ENCODE results near the gene SOBP. TPM values are rescaled to one million over a fixed set of nuclear protein-coding genes. Genes with fewer than 3 reads are reported as not detected.

SOBP gene
- 10 to 100 TPM in 1 of 5 donors, 1 to 10 TPM in 3, under 1 TPM in 1; 0.58 to 16.9 (median 7.1) TPM for total RNA-seq
- 1 to 10 TPM; 2.4 to 3.7 (median 3.1) TPM for polyA plus RNA-seq
- long read RNA-seq, donor 1, result 0 reads
- long read RNA-seq, donor 2, result 0 reads
- long read RNA-seq, donor 3, result 0 reads
- long read RNA-seq, donor 4, result 0 reads
- long read RNA-seq, donor 5, result 0 reads
- long read RNA-seq, donor 6, full-length matches to known transcripts, result 1 of 58 reads
- long read RNA-seq, donor 6, partial matches to known transcripts, result 57 of 58 reads
- long read RNA-seq, donor 6, other reads (novel, unspliced or antisense), result 0 of 58 reads
- long read RNA-seq, donor 7, result 0 reads
- long read RNA-seq, donor 8, partial matches to known transcripts, result 0 of 1 reads
- long read RNA-seq, donor 8, other reads (novel, unspliced or antisense), result 0 of 1 reads
- long read RNA-seq, donor 9, full-length matches to known transcripts, result 1 of 1 reads
- long read RNA-seq, donor 9, partial matches to known transcripts, result 0 of 1 reads
- long read RNA-seq, donor 9, other reads (novel, unspliced or antisense), result 0 of 1 reads
- long read RNA-seq, donor 10, result 0 reads

GRCh38 chr6:107489636-107490565 is at the start of gene SOBP:
TSS of gene SOBP (plus strand) at chr6:107490117. CDS start at chr6:107490617, 500 bp downstream.
- intact Hi-C loops (cut with DNase I; ENCODE audit: low total_unique reads), result no loop called here
- peak within 1 kb of the TSS; percentile 75 to 89 (median 79) for H3K27ac ChIP-seq
- TF ChIP-seq POLR2AphosphoS5 (IDR thresholded peaks at IDR 0.05) (peak in 1 of 3 donors; percentile 17), EP300 (IDR thresholded peaks at IDR 0.05) (no peak), CTCF (IDR thresholded peaks at IDR 0.05) (peak in 1 of 7 experiments; percentile 18)
- H3K9me3 ChIP-seq, result no peaks in the 10 kb centered on the region
- H3K4me1 ChIP-seq, result peaks cover 38 to 63% (median 52%) of the 10 kb centered on the region in 4 donors
- peak within 1 kb of the TSS; percentile 68 to 94 (median 78) for H3K4me3 ChIP-seq
- peaks cover 0 to 58% (median 18%) of the 10 kb centered on the region in 3 donors for H3K27me3 ChIP-seq
- H3K36me3 ChIP-seq, result no peaks in the 10 kb centered on the region
- WGBS, 5 donors, result 0 to 1% (median 0%) methylated on average over 25 to 128 of the region's 130 CpGs
- peak; percentile 37 to 93 for DNase-seq

- H3K27me3 ChIP-seq, result no peaks in the 10 kb centered on the region
- H3K27ac ChIP-seq, result no peak overlapping the region
- no peak overlapping the region for H3K4me3 ChIP-seq
- no peaks in the 10 kb centered on the region for H3K9me3 ChIP-seq
- DNase-seq, result no peak
- intact Hi-C loops (cut with DNase I; ENCODE audit: low total_unique reads), result no loop called here
- peaks cover 0 to 10% (median 5%) of the 10 kb centered on the region in 4 donors for H3K4me1 ChIP-seq
- TF ChIP-seq POLR2AphosphoS5 (IDR thresholded peaks at IDR 0.05) (no peak), CTCF (IDR thresholded peaks at IDR 0.05) (no peak), EP300 (IDR thresholded peaks at IDR 0.05) (no peak), POLR2A (IDR thresholded peaks at IDR 0.05) (no peak)
- peaks cover 0 to 6% (median 2%) of the 10 kb centered on the region in 4 donors for H3K36me3 ChIP-seq
These were observed 49.0 kb upstream of the SOBP start for GRCh38 chr6:107440936-107441335.

GRCh38 chr6:107441682-107442081 is 48.2 kb upstream of the SOBP start:
- Histone ChIP-seq H3K36me3 (peaks cover 0 to 13% (median 3%) of the 10 kb centered on the region in 4 donors), H3K4me3 (no peak overlapping the region), H3K4me1 (peaks cover 0 to 3% (median under 1%) of the 10 kb centered on the region in 4 donors), H3K9me3 (peaks cover 0 to 5% (median 2%) of the 10 kb centered on the region in 4 donors), H3K27me3 (no peaks in the 10 kb centered on the region), H3K27ac (no peak overlapping the region)
- 96 to 100% (median 100%) methylated on average over 1 of the region's 1 CpG for whole genome bisulfite sequencing, 5 donors
- no peak for DNase-seq
- TF ChIP-seq POLR2A (IDR thresholded peaks at IDR 0.05), result no peak
- no peak for TF ChIP-seq EP300 (IDR thresholded peaks at IDR 0.05)
- no peak for TF ChIP-seq CTCF (IDR thresholded peaks at IDR 0.05)
- no peak for TF ChIP-seq POLR2AphosphoS5 (IDR thresholded peaks at IDR 0.05)
- intact Hi-C loops (cut with DNase I; ENCODE audit: low total_unique reads), result no loop called here
